Stimulated activated CD8-positive, alpha-beta memory T cell treated with anti-CD3 and anti-CD28 coated beads, Interleukin-4, amount 100 ng/mL, for 1 hour (primary cell): ENCODE data around the gene HBS1L.

ENCODE experiments used
- DNase-seq, 2 donors: peaks; one replicate each; pipeline ENCODE4 v3.0.0-alpha.2; 2020; ENCODE audit warnings: low read depth in 2 of 2, low spot score in 1 of 2

The HBS1L gene

DNA sequence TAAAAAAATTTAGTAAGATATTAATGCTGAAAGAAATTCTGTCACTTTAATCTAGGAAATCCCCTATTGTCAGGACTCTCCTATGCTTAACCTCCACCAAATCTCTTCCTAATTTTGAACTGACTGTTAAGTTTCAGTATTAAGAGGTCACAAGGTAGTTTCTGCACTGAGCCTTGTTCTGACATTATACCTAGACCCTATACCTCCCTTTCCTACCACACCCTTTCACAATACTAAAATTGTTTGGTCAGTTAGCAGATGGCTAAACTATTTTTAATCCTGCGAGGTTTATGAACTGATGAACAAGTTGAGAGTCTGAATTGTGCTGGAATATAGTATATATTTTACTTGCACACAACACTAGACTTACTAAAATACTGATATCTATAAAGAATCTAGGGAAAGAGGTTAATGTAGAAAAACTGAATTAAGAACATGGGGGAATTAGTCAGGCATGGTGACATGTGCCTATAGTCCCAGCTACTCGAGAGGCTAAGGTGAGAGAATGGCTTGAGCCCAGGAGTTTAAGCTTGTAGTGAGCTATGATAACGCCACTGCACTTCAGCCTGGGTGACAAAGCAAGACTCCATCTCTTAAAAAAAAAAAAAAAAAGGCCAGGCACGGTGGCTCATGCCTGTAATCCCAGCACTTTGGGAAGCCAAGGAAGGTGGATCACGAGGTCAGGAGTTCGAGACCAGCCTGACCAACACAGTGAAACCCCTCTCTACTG lies 51.5 kb downstream of the HBS1L start:
- DNase-seq = no peak

DNA sequence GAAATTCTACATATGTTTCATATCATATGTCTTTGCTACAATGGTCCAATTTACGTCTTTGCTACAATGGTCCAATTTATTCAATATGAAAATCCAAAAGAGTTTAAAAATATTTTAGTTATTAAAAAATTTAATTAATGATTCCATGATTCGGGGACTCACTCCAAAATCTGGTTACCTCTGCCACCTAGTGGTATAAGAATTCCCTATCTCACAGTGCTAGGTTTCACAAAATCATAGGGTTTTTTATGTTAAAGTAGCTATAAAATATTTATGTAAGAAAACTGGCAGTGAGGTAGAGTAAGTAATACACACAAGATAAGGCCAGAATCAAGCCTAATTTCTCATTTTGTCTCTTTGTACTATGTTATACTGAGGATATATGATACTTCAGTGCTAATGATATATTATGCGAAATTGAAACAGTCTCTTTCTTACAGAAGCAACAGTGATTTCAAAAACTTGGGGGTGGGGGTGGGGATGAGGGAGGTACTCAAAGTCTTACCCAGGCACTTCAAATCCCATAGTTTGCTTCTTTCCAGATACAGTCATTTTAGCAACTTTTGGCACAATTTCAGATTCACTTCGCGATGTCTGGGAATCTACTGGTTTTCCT lies 52.3 kb downstream of the HBS1L start:
- DNase-seq = no peak

DNA sequence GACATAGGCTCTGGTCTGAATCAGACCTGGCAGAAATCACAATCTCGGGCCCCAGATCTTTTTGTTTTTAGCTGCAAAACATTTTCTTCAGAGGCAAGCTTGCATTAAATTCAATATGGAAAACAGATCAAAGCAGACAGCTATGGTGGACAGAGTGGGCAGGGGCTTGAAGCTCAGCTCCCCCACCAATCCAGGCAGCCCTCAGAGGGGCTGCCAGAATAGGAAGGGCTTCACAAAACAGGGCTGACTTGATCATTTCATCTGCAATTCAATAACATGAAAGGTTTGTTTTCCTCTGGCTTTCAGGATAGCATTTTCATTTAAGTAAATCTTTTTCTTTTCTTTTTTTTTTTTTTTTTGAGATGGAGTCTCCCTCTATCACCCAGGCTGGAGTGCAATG lies 55.5 kb downstream of the HBS1L start:
- DNase-seq = no peak

DNA sequence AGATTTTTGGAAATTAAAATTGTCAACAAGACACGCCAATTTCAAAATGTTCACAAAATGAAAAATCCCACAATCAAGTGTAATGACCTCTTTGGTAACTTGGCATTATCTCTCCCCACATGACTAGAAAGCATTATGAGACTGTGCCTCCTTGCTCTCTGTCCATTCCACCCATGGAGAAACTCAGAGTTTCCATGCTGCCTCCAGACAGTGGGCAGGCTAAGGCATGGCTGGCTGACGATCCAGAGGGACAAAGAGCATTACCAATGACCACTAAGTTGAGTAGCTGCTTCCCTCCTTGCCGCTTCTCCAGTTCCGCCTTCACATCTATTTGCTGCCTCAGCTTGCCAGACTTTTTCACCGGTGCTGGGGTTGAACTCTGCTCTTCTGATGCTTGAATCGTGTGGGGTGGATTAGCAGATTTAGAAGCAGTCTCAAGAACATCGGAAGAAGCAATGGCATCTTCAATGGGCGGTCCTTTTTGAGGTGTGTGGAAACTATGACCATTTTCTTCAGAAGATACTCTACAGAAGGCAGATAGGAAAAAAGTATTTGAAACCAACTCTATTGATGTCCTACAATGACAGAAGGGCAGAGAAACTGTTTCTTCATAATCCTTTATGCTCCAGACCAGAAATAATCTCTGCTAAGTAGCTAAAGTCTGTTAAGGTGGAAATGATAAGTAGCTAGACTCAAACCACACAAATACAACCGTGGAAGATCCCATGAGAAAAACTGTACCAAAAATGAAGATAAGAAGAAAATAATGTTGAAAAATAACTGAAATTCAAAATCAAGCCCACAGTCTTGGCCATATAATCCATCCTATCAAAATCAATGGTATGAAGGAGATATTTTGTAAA lies 57.3 kb downstream of the HBS1L start:
- no peak for DNase-seq

DNA sequence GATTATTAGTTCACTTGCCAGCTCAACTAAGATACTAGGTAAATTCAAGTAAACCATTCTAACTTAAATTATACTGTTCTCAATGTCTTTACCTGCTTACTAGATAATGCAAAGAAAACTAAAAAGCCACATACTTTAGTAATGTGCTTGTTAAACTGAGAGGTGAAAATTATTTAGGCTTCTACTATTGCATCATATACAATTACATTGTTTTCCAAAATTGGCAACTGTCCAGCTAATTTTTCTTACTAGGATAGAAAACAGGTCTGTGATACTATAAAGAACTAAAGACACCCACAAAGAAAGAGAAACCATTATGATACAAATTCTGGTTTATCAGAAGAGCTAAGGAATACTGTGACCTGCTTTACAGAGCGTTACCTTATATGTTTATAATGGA lies 59.1 kb downstream of the HBS1L start:
- DNase-seq = no peak

DNA sequence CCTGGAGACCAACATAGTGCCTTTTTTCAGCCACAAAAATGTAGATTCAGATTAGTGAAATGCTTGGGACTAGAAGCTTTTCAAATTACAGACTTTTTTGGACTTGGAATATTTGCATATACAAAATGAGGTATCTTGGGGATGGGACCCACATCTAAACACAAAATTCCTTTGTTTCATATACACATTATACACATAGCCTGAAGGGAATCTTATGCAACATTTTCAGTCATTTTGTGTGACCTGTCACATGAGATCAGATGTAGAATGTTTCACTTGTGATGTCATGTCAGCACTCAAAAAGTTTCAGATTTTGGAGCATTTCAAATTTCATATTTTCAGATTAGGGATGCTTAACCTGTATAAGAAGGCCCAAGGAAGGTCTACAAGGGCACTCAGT lies 60.2 kb downstream of the HBS1L start:
- no peak for DNase-seq

DNA sequence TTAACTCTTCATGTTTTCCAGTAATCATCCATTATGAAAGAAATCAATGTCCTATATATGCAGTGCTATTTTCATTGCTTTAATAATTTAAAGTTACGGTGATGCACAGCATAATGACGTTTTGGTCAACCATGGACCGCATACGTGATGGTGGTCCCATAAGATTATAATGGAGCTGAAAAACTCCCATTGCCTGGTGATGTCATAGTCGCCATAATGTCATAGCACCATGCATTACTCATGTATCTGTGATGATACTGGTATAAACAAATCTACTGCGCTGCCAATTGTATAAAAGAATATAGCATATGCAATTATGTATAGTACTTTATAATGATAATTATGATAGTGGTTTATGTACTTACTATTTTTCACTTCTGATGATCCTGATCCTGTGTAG lies 62.5 kb downstream of the HBS1L start:
- no peak for DNase-seq

DNA sequence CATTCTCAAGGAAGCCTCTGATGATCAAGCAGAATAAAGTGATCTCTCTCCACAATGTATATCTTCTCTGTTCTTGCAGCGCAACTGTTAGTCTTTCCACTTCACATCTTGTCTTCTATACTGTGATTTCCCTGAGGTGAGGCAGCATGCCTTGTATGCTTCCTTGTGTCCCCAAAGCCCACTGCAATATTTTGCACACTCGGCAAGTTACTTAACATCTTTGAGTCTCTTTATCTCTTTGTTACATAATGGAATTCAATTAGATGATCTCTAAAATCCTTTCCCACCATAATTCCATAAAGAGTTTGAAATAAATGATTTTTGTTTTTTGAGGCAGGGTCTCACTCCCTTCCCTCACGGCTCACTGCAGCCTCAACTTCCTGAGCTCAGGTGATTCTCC lies 64.4 kb downstream of the HBS1L start:
- DNase-seq = no peak

DNA sequence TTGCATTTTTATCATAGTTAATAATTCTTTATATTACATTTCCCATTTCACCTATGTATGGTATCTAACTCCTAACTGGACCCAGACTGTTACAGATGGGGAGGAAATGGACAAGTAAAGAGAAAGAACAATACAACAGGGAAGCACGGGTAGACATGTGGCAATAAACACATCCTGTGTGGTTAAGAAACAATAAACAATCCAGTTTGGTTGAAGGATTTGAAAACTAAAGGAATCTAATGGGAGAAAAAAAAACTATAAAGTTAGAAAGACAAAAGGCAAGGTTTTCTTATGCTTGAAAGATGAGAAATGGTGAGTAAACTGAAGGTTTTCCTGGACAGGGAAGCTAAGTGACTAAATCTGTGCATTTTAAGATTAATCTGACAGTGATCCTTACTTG lies 69.8 kb downstream of the HBS1L start:
- DNase-seq = no peak

DNA sequence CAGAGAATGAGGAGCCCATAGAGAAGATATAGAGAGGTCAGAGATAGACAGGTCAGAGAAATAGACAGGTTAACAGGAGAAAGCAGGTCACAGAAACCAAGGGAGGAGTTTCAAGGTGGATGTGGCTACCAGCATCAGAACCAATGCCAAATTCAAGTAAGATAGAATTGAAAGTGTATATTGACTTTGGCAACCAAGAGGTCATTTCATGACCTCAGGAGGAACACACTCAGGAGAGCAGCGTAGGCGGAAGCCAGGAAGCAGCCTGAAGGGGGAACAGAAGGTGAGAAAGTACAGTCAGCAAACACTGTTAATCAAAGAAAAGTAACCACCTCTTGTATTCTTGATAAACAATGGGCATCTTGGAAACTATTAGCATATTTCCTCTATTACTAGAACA lies 70.8 kb downstream of the HBS1L start:
- DNase-seq = no peak

DNA sequence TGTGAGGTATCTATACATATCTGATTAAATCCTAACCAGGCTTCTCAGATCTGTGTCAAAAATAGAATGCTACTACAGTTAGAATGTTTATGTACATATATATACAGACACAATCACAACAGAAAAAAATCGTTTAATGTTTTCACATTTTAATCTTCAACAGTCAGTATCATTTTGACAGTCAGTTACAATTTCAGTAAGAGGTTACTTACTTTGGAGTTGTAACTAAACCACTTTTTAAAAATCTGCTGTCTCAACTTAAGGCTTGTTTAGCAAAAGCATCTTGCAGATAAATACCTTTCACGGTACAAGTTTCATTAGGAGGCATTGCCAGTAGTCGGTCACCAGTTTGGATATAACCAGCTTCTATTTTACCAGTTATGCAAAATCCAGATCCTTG lies 72.5 kb downstream of the HBS1L start:
- DNase-seq = no peak

DNA sequence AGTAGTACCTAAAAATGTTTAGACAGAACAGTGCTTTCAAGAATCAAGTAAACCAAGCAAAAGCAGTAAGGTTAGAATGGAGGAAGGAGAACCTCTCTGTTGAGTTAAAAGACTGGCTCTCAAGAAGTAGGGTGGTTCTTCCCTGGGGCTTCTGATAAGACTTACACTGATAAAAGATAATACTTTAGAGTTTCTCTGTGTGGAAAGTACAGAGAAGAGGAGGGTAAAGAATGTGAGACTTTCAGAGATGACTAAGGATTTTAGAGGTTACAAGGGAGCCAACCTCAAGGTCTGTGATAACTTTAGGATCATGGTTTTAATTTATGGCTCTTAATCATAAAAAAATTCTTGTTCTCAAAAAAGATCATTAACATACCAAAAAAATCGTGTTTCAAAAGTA lies 73.8 kb downstream of the HBS1L start:
- DNase-seq = no peak

DNA sequence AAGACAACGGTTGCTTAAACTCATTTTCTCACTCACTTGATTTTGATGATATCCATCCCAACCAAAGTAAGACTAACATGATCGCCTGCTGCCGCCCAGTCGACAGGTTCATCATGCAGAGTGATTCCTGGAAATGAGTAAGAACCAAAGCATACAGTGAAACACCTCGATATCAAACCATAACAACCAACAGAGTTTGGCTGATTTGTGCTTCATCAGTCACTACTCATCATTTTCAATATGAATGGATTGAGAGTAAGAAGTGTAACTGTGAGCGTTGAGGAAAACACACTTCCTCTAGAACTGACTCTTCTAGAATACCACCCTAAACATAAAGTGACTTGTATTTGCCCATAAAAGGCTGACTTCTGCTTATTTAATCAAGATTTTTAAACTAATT lies 75.5 kb downstream of the HBS1L start:
- no peak for DNase-seq

DNA sequence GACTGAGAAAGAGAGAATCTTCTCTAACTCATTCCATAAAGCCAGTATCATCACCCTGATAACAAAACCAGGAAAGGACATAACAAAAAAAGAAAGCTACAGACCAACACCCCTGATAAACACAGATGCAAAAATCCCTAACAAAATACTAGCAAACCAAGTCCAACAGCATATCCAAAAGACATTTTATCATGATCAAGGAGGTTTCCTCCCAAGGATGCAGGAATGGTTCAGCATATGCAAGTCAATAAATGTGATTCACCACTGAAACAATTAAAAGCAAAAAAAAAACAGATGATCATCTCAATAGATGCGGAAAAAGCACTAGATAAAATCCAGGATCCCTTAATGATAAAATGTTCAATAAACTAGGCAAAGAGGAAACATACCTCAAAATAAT lies 80.3 kb downstream of the HBS1L start:
- DNase-seq = no peak

DNA sequence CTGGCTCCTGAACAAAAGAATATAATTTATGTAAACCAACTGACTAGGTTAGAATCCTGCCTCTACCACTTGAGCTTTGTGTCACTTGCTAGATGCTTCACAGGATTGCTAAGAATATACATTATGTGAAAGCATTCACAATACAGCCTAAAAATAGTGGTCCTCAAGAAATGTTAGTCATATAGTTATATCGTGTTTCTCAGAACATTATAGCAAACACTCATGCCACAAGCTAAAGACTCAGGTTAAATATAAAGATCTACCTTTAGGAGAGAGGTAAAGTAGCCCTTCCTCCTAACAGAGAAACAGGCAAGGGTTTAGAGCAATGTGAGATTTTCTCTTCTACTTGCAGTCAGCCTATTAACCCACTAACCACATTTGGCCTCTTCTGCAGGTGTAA lies 86.9 kb downstream of the HBS1L start:
- DNase-seq = no peak

DNA sequence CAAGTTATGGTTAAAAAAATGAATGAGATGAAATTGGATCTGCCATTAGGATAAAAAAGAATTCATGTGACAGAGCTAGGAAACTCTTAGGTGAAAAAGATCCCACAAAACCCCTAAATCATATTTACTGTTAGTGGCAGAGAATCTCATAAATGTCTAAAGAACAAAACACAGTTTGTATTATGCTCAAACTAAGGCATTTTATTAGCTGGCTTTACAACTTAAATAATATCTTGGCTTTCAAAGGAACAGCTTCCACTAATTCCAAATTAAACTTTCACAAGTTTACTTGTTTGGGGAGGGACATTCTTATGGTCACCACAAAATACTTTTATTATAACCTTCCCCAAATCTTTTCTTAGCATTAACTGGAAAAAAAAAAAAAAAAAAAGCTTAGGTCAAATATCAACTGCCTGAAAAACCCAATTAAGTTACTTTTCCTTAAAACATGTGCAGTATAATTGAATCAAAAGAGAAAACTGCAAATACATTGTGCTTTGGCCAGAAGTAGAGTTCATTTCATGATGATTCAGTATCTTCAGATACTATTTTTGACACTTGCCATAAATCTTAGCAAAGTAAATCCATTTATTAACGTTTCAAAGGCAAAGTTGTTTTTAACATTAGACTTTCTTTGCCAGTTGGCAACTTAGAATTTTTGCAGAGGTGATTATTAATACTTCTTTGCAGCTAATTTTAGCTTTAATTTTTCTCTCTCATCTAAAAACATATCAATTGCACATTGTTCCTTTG lies 90.0 kb downstream of the HBS1L start:
- no peak for DNase-seq

DNA sequence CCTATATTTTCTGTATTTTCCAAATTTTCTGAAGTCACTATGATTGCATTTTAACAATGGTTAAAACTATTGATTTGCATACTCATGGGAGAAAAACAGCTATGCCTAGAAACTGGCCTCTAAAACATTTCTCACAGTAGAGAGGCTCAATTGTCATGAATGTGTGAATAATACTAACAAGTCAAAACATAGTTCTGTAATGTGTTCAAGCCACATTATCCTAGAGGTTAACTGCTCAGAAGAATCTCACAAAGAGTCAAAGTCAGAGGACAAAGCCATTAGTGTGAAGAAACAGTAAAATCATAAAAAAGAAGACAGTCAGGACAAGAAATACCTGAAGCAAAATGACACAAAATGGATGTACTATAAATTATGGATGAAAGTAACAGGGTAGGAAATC lies 92.2 kb downstream of the HBS1L start:
- no peak for DNase-seq

DNA sequence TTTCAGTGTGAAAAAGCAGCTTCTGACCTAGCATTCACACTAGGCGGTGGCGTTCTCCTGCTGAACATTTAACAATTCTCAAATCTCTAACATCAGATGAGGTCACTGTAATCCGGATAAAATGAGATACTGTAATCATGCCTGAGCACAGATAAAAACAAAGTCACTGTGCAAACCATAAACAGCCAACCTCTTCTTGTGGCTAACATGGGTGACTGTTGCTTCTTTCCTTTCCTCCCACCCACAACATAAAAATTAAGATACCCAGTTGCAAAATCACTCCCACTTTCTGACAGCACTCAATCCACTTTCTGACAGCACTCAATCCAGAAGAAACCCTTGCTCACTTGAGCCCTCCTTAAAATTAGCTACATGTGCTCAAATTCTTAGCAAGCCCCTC lies 93.3 kb downstream of the HBS1L start:
- DNase-seq = no peak

DNA sequence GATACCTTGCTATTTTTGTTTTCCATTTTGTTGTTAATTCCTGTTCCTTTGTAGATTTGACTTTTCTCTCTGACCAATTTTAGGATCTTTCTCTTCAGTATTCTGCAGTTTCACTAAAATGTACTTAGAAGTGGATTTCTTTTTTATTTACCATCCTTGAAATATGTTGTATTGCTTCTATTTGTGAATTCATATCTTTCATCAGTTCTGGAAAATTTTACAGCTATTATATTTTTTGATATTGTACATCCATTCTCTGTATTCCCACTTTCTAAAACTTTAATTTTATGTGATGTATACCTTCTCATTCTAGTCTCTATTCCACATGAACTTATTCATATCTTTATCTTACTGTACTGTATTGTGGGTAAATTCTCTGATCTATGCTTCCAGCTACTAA lies 95.0 kb downstream of the HBS1L start:
- no peak for DNase-seq

DNA sequence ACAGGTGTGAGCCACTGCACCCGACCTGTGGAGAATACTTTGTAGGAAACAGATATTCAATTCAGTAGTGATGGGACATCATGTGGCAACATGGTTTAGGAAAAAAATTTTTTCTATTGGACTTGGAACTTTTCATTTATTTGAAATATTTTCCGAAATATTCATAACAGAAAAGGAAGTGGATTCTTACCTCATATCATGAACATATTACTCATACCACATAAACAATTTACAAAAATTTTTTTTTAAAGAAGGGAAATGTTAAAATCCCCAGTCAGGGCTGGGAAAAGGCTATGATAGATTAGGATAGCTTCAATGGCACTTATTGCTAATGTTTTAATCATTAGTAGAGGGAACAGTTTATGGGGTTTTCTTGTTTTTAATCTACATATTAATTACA lies 97.9 kb downstream of the HBS1L start:
- no peak for DNase-seq

DNA sequence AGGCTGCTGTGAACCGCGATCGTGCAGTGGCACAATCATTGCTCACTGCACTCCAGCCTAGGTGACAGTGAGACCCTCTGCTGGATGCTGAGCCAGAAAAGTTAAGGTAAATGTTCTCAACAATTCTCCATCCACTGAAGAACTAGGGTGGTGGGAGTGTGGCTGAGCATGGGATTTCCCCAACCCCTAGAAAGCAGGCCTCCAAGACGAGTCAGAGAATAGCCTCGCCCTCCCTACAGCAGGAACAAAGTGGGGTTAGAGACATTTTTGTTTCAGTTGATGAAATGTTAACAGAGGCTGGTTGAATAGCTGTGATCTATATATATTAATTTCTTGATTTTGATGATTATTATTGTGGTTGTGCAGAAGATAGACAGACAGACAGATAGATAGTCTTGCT lies 98.6 kb downstream of the HBS1L start:
- DNase-seq = no peak
